Mesothelial cell of epicardium (in vitro differentiated cells): ENCODE measurements around the gene UNC5B. TPM values are rescaled to one million over a fixed set of nuclear protein-coding genes. Genes with fewer than 3 reads are reported as not detected.

Experiments used
- DNase-seq, 2 experiments: peaks; one replicate each; pipeline ENCODE4 v3.0.0; 2021; ENCODE audit warnings: low spot score in 2 of 2; ENCODE audit not compliant: unreplicated experiment in 2 of 2
- H3K27ac Mint-ChIP-seq: 2 replicates; pipeline ENCODE4 v1.8.0; 2021; ENCODE audit warnings: mixed read lengths
- H3K27me3 Mint-ChIP-seq: 2 replicates; pipeline ENCODE4 v1.8.0; 2021; ENCODE audit warnings: low read depth, mixed read lengths
- H3K36me3 Mint-ChIP-seq: 2 replicates; pipeline ENCODE4 v1.8.0; 2021; ENCODE audit warnings: mixed read lengths
- H3K4me1 Mint-ChIP-seq: 2 replicates; pipeline ENCODE4 v1.8.0; 2021; ENCODE audit warnings: mixed read lengths
- H3K4me3 Mint-ChIP-seq: 2 replicates; pipeline ENCODE4 v1.8.0; 2021; ENCODE audit warnings: mild to moderate bottlenecking, moderate library complexity, mixed read lengths
- H3K9me3 Mint-ChIP-seq: 2 replicates; pipeline ENCODE4 v1.8.0; 2021; ENCODE audit warnings: mixed read lengths
- CTCF ChIP-seq: fragments of 200-600 bp; sonication (generic); IDR thresholded peaks from one replicate; pipeline ENCODE4 v1.5.0; 2021; ENCODE audit warnings: antibody characterized with exemption; ENCODE audit not compliant: unreplicated experiment
- total RNA-seq: library from RNA; stranded (reverse); gene quantifications from 3 replicates; pipeline ENCODE4 v1.2.1, GENCODE V29; 2021

The UNC5B gene
- total RNA-seq, 1 donor from 2014 or later = 91.5 TPM

- Mint-ChIP-seq H3K4me3 (no peak overlapping the region), H3K4me1 (no peaks in the 10 kb centered on the region), H3K27me3 (peaks cover 9% of the 10 kb centered on the region), H3K27ac (no peak overlapping the region), H3K36me3 (no peaks in the 10 kb centered on the region), H3K9me3 (no peaks in the 10 kb centered on the region)
- TF ChIP-seq CTCF = no peak
- no peak for DNase-seq
Measured at GRCh38 chr10:71179382-71179781, 33.0 kb upstream of the UNC5B start.

GRCh38 chr10:71184421-71184820 is 27.9 kb upstream of the UNC5B start:
- Mint-ChIP-seq H3K4me3 (no peak overlapping the region), H3K36me3 (no peaks in the 10 kb centered on the region), H3K27ac (no peak overlapping the region), H3K9me3 (no peaks in the 10 kb centered on the region), H3K27me3 (peaks cover 6% of the 10 kb centered on the region), H3K4me1 (no peaks in the 10 kb centered on the region)
- no peak for TF ChIP-seq CTCF
- no peak for DNase-seq

GRCh38 chr10:71185209-71185608 is 27.2 kb upstream of the UNC5B start:
- Mint-ChIP-seq H3K27me3 (peaks cover 6% of the 10 kb centered on the region), H3K4me3 (no peak overlapping the region), H3K4me1 (no peaks in the 10 kb centered on the region), H3K36me3 (no peaks in the 10 kb centered on the region), H3K27ac (no peak overlapping the region), H3K9me3 (no peaks in the 10 kb centered on the region)
- no peak for TF ChIP-seq CTCF
- DNase-seq = no peak

GRCh38 chr10:71187197-71187596 is 25.2 kb upstream of the UNC5B start:
- Mint-ChIP-seq H3K9me3 (no peaks in the 10 kb centered on the region), H3K27ac (no peak overlapping the region), H3K4me1 (peaks cover 3% of the 10 kb centered on the region), H3K36me3 (no peaks in the 10 kb centered on the region), H3K4me3 (no peak overlapping the region), H3K27me3 (peaks cover 15% of the 10 kb centered on the region)
- TF ChIP-seq CTCF = no peak
- no peak for DNase-seq

GRCh38 chr10:71187600-71187999 is 24.8 kb upstream of the UNC5B start:
- Mint-ChIP-seq H3K36me3 (no peaks in the 10 kb centered on the region), H3K27ac (no peak overlapping the region), H3K27me3 (peaks cover 15% of the 10 kb centered on the region), H3K4me1 (peaks cover 3% of the 10 kb centered on the region), H3K4me3 (no peak overlapping the region), H3K9me3 (no peaks in the 10 kb centered on the region)
- TF ChIP-seq CTCF = no peak
- DNase-seq = no peak

GRCh38 chr10:71188201-71188600 is 24.2 kb upstream of the UNC5B start:
- peaks cover 15% of the 10 kb centered on the region for H3K27me3 Mint-ChIP-seq

More at GRCh38 chr10:71188201-71188600, 24.2 kb upstream of the UNC5B start:
- Mint-ChIP-seq H3K27ac (no peak overlapping the region), H3K4me1 (peaks cover 3% of the 10 kb centered on the region), H3K36me3 (no peaks in the 10 kb centered on the region), H3K9me3 (no peaks in the 10 kb centered on the region), H3K4me3 (no peak overlapping the region)
- no peak for TF ChIP-seq CTCF
- no peak for DNase-seq
